HEK293T (cell line): ENCODE results near the gene JAZF1.

Experiments used
- CTCF ChIA-PET: fragments of 350-600 bp; formaldehyde crosslinking; extraction: SDS; loops from one replicate; lab custom pipeline; 2021; ENCODE audit warnings: antibody characterized with exemption, inconsistent platforms; lab: Yijun Ruan, JAX
- POLR2A ChIA-PET: fragments of 350-600 bp; formaldehyde crosslinking; extraction: SDS; loops from one replicate; lab custom pipeline; 2020; ENCODE audit warnings: antibody characterized with exemption, inconsistent platforms; lab: Yijun Ruan, JAX
- DNase-seq: peaks from one replicate; pipeline ENCODE4 v3.0.0; 2012; ENCODE audit warnings: mixed read lengths; ENCODE audit errors: extremely low spot score
- ARNT ChIP-seq: fragments of 450-650 bp; IDR thresholded peaks from 2 replicates; pipeline ENCODE4 v1.6.1; 2017; ENCODE audit warnings: mild to moderate bottlenecking
- BHLHE40 ChIP-seq: fragments of 450-650 bp; IDR thresholded peaks from 2 replicates; pipeline ENCODE4 v1.6.1; 2016; ENCODE audit warnings: mild to moderate bottlenecking, moderate library complexity, borderline replicate concordance
- CTBP1 ChIP-seq: fragments of 450-650 bp; IDR thresholded peaks from 2 replicates; pipeline ENCODE4 v1.6.1; 2016; ENCODE audit warnings: borderline replicate concordance
- ELF4 ChIP-seq: fragments of 450-650 bp; IDR thresholded peaks from 2 replicates; pipeline ENCODE4 v1.6.1; 2017; ENCODE audit warnings: antibody characterized with exemption
- FOXA1 ChIP-seq: fragments of 450-650 bp; IDR thresholded peaks from 2 replicates; pipeline ENCODE4 v1.6.1; 2016; ENCODE audit warnings: mild to moderate bottlenecking
- FOXK2 ChIP-seq: fragments of 450-650 bp; IDR thresholded peaks from 2 replicates; pipeline ENCODE4 v1.6.1; 2016; ENCODE audit warnings: mild to moderate bottlenecking
- FOXM1 ChIP-seq: fragments of 450-650 bp; IDR thresholded peaks from 2 replicates; pipeline ENCODE4 v1.6.1; 2017; ENCODE audit warnings: mild to moderate bottlenecking, borderline replicate concordance
- HDGF ChIP-seq: fragments of 450-650 bp; IDR thresholded peaks from 2 replicates; pipeline ENCODE4 v1.6.1; 2017; ENCODE audit warnings: antibody characterized with exemption, borderline replicate concordance
- L3MBTL2 ChIP-seq: fragments of 450-650 bp; conservative IDR thresholded peaks from 2 replicates; pipeline ENCODE4 v1.6.1; 2016; ENCODE audit warnings: mild to moderate bottlenecking
- LEF1 ChIP-seq: fragments of 450-650 bp; IDR thresholded peaks from 2 replicates; pipeline ENCODE4 v1.6.1; 2017; ENCODE audit warnings: mild to moderate bottlenecking, borderline replicate concordance
- NFRKB ChIP-seq: fragments of 450-650 bp; IDR thresholded peaks from 2 replicates; pipeline ENCODE4 v1.6.1; 2016; ENCODE audit warnings: mild to moderate bottlenecking, moderate library complexity
- SP1 ChIP-seq: fragments of 450-650 bp; IDR thresholded peaks from 2 replicates; pipeline ENCODE4 v1.6.1; 2017
- SUZ12 ChIP-seq: fragments of 450-650 bp; IDR thresholded peaks from 2 replicates; pipeline ENCODE4 v1.6.1; 2016; ENCODE audit warnings: mild to moderate bottlenecking
- TARDBP ChIP-seq: fragments of 450-650 bp; IDR thresholded peaks from 2 replicates; pipeline ENCODE4 v1.6.1; 2016
- ZNF384 ChIP-seq: fragments of 450-650 bp; IDR thresholded peaks from 2 replicates; pipeline ENCODE4 v1.6.1; 2016
- TF ChIP-seq, protein P1 (sequence below): fragments of 450-650 bp; IDR thresholded peaks from 2 replicates; pipeline ENCODE4 v1.6.1; 2016

The JAZF1 gene

DNA sequence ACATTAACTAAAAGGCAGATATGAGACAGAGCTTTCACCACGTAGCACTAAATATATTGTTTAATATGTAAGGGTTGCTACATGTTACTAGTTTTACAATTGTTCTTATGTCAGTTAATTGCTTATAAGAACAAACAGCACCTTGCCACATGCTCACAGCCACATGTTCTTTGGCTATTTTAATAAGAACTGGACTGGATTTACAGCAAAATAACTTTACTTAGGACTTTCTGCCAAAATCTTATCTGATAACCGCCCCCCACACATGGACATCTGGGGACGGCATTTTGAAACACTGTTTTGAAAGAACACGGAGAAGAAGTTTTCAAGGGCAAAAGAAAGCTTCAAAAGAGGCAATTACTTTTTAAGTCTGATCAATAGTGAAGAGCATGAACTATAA is 45.3 kb downstream of the JAZF1 start:
- POLR2A ChIA-PET, result no interaction called here
- DNase-seq, result no peak
- TF ChIP-seq BHLHE40 (no peak), L3MBTL2 (no peak), ARNT (no peak), ELF4 (no peak), TARDBP (no peak), FOXA1 (no peak), FOXM1 (no peak), SUZ12 (no peak), ZNF384 (no peak), NFRKB (no peak), LEF1 (no peak), CTBP1 (no peak), HDGF (no peak), FOXK2 (no peak), SP1 (no peak)
- TF ChIP-seq, protein P1, sequence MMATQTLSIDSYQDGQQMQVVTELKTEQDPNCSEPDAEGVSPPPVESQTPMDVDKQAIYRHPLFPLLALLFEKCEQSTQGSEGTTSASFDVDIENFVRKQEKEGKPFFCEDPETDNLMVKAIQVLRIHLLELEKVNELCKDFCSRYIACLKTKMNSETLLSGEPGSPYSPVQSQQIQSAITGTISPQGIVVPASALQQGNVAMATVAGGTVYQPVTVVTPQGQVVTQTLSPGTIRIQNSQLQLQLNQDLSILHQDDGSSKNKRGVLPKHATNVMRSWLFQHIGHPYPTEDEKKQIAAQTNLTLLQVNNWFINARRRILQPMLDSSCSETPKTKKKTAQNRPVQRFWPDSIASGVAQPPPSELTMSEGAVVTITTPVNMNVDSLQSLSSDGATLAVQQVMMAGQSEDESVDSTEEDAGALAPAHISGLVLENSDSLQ, result no peak
- CTCF ChIA-PET, result interaction anchor here (0.7 to 1.0 kb wide), 2 partner anchors 8 to 30 kb away, joined by 3 to 4 read pairs; no protein-coding TSS in a partner anchor

DNA sequence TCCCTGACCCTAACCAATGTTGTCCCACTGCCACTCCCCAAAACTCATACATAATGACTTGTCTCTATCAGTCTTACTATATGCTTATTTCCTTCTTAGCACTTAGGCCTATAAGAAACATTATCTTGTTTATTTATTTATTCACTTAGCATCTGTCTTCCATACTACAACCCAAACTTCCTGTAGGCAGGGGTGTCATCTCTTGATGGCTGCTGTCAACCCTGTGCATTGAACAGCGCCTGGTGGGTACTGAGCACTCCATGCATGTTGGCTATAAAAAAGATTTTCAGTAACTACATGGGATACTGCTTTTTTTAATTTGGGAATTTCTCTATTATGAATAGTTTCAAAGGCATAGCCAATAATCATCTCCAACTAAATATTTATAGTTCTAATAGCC is 46.7 kb downstream of the JAZF1 start:
- CTCF ChIA-PET, result no interaction called here
- TF ChIP-seq LEF1 (no peak), TARDBP (no peak), FOXM1 (no peak), ARNT (no peak), HDGF (no peak), FOXK2 (no peak)
- DNase-seq, result no peak
- POLR2A ChIA-PET, result no interaction called here

DNA sequence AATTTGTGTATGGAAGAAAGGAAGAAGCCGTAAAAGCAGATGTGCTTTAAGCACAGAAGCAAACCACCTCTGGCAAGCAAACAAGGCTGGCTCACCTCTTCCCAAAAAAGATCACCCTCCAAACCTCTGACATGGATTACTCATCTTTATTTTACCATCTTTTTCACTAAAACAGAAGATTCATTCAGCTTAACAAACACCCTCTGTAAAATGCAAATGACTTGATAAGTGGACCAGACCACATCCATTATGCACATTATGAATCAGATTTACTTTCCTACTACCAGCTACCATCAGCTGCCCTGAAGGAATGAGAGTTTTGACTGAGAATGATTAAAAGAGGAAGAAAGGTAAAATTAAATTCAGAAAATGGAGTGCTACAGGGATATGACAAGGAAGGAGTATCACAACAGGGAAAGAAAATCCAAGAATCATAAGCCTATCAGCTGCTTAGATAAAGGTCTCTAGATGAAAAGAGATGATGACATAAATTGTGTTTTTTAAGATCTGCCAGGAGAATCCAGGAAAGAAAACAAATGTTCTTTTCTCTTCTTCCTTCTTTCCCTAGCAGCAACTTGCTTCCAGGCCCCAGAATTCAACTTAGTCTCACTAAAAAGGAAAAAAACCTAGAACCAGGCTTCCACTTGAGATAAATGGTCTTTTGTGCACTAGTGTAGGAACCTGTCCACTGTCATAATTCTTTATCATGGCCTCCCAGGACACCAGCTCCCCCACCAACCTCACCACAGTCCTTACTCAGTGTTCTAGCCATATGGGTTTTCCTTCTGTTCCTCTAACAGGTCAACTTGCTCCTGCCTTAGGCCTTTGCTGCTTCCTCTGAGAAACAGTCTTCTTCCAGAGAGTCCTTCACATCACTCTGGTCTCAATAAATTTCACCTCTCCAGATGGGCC is 47.4 kb downstream of the JAZF1 start:
- TF ChIP-seq, protein P1, result no peak
- no peak for TF ChIP-seq FOXA1
- TF ChIP-seq SUZ12, result no peak
- TF ChIP-seq FOXK2, result no peak
- no peak for TF ChIP-seq BHLHE40
- TF ChIP-seq HDGF, result no peak
- no peak for TF ChIP-seq ZNF384
- no peak for TF ChIP-seq NFRKB
- no peak for TF ChIP-seq FOXM1
- no peak for TF ChIP-seq ELF4
- TF ChIP-seq TARDBP, result no peak
- TF ChIP-seq L3MBTL2, result no peak
- no peak for TF ChIP-seq SP1
- CTCF ChIA-PET, result no interaction called here
- DNase-seq, result no peak
- POLR2A ChIA-PET, result no interaction called here

DNA sequence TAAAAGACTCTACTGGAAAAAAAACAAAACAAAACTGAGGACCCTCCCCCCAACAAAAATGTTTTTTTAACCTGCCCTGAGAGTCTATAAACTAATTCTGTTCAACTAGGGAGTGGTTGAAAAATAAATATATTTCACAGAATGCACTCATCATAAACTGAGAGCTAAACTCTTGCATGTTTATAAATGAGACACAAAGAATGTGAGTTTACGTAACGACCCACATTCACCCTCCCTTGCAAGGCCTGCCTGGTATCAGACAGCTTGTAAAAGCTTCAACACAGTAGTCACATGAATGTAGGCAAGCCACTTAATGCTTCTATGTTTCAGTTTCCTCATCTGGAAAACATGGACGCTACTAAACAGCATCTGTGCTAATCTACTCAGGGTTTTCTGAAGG is 50.3 kb downstream of the JAZF1 start:
- POLR2A ChIA-PET, result no interaction called here
- peak; percentile 18 for DNase-seq
- TF ChIP-seq HDGF (no peak), ARNT (no peak), ELF4 (no peak), NFRKB (no peak), SUZ12 (no peak), FOXA1 (no peak)
- TF ChIP-seq, protein P1, result 0 out of 2 replicates have a peak, but pooled peaks have one; percentile 8
- CTCF ChIA-PET, result interaction anchor here (1.3 to 1.8 kb wide), 2 partner anchors 13 to 36 kb away, joined by 3 to 4 read pairs; no protein-coding TSS in a partner anchor

DNA sequence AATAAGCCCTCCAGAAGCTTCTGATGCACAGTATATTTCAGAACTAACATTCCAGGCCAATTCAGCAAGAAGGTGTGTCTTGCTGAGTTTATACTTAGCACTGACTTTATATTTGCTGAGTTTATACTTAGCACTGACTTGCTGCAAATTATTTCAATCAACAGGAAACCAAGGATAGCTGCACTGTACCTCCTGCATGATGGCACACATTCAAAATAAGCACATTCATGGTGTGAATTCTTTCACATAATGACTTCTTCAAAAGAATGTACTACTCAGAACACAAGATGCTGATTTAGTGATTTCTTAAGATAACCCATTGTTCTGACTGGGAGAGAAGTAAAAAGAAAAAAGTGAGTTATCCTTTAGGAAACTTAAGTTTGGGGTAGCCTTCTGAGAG is 52.0 kb downstream of the JAZF1 start:
- no peak for TF ChIP-seq FOXK2
- no peak for TF ChIP-seq SUZ12
- no peak for TF ChIP-seq ARNT
- TF ChIP-seq, protein P1, result no peak
- TF ChIP-seq ELF4, result no peak
- TF ChIP-seq FOXA1, result no peak
- TF ChIP-seq HDGF, result no peak
- POLR2A ChIA-PET, result no interaction called here
- CTCF ChIA-PET, result no interaction called here
- no peak for DNase-seq

DNA sequence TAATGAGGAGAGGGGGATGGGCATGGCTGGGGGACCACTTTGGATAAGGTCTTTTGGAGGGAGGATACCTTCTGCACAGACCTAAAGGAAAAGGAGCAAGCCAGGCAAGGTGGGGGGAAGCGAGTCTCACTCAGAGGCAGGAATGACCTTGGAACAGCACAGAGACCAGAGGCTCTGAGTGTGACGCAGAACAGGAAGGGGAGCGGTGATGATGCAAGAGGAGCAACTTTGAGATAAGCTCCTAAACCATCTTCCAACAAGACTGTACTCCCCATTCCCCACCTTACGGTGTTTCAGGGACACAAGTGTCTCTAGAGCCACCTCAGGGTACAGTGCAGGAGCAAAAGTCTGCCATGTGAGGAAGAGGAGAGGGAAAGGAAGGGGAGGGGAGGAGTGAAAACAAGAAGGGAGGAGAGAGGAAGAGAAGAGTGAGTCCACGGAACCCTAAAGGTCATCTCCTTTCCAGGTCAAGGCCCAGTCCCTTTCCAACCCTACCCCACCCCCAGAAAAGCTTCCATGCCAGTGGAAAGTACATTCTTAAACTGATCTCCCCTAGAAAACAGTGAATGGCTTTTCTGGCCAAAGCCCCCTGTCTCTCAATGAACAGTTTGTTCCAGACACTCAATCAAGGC is 54.1 kb downstream of the JAZF1 start:
- CTCF ChIA-PET, result no interaction called here
- POLR2A ChIA-PET, result no interaction called here
- TF ChIP-seq FOXA1, result no peak
- TF ChIP-seq BHLHE40, result no peak
- no peak for TF ChIP-seq LEF1
- no peak for TF ChIP-seq NFRKB
- TF ChIP-seq ZNF384, result no peak
- TF ChIP-seq SUZ12, result no peak
- no peak for TF ChIP-seq ELF4
- no peak for TF ChIP-seq HDGF
- TF ChIP-seq FOXK2, result no peak
- DNase-seq, result no peak
